T-helper 1 cell treated with Interleukin-12 subunit alpha and Interleukin-12 subunit beta and Interleukin-4 antibody, amounts not matched to agents 30 ng/mL and 1 ng/mL, for 36 hours (primary cell): Measurements from ENCODE around the gene SIAE. TPM values are rescaled to one million over a fixed set of nuclear protein-coding genes. Genes with fewer than 3 reads are reported as not detected.

ENCODE experiments used
- intact Hi-C: fragments of 100-400 bp; cut with micrococcal nuclease; formaldehyde crosslinking; loops from one replicate; pipeline ENCODE4 v1.15.1; 2024
- total RNA-seq: library from RNA; stranded (reverse); gene quantifications from 2 replicates; pipeline ENCODE4 v1.2.3, GENCODE V29; 2022

SIAE gene, protein sequence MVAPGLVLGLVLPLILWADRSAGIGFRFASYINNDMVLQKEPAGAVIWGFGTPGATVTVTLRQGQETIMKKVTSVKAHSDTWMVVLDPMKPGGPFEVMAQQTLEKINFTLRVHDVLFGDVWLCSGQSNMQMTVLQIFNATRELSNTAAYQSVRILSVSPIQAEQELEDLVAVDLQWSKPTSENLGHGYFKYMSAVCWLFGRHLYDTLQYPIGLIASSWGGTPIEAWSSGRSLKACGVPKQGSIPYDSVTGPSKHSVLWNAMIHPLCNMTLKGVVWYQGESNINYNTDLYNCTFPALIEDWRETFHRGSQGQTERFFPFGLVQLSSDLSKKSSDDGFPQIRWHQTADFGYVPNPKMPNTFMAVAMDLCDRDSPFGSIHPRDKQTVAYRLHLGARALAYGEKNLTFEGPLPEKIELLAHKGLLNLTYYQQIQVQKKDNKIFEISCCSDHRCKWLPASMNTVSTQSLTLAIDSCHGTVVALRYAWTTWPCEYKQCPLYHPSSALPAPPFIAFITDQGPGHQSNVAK
- total RNA-seq, result 5.9 and 6.2 TPM in 2 replicates

DNA sequence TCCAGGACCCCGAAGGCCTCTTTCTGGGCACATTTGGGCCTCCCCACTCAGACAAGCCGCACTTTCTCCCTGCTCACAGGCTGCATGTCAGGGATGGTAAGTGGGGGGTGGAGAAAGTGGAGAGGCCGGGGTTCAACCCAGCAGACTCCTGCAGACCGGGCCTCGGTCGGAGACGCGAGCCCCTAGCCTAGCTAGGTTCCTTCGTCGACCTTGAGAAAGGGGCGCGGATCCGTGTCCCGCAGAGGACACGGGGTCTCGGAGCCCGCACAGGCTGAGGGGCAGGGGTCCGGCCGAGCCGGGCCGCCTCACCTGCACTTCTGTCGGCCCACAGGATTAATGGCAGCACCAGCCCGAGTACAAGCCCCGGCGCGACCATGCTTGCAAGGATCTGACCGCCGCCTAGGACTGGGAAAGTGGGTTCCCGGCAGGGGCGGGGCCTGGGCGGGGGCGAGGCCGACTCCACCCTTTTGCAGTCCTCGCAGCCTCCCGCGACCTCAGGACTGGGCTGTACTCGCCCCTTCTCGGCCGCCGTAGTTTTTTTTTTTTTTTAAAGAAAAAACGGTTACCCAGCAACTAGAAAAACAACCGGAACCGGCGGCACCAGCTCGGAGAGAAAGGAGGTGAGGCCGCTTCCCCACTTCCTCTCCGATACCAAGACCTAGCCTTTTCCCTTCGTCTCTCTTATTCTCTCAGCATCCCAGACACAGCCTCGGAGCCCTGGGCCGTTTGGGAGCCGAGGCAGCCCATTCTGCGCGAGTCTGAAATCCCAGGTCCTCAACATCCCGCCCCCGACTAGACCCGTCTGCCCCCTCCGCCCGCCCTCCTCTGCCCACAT, at the start of gene SIAE, which contains the start of gene SPA17:
Gene SIAE, minus strand, starts transcription at position 407 of the 835 bp plus-strand sequence. Its CDS starts 31 bp downstream, at position 376.
Gene SPA17, plus strand, starts transcription at position 572 of the 835 bp plus-strand sequence. CDS start 1,361 bp downstream, outside the sequence.
- intact Hi-C loops, result loop anchor here (1.0 to 5.0 kb wide), 13 partner anchors 45 to 1214 kb away; partner anchors contain the start of genes CCDC15, EI24, HYLS1 and MSANTD2

DNA sequence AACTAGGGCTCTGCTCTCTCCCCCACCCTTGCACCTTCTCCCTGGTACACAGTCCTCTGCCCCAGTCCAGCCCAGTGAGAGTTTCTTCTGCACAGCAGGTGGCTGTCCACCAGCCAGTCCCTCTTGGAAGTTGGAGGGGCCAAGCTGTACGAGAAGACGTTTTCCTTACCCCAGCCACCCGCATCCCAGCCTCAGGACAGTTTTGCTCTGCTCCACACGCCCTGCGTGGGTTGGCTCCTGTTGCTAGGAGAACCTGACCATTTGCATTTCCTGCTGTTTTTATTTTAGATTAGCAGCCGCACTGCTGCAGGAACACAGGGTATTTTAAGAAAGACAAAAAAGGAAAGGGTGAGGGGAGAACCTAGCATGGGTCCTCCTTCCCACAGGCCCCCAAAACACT, 48.6 kb upstream of the SIAE start:
- intact Hi-C loops, result no loop called here

DNA sequence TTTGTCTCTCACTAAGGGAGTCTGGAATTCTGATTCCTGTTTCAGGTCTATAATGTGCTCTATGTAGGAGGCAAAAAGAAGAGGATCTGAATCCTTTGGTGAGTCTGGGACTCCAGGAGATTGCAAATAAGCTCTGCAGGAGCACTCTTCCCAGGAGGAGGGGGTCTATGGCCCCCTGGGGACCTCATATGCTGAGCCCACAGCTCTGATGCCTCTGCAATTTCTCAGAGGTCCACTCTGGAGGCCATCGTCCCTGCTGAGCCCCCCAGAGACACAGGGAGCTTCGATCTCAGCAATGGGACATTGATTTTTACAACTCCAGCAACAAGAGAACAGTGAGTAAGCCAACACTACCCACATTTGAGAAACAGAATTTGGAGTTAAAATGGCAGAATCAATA, 46.0 kb upstream of the SIAE start:
- intact Hi-C loops, result no loop called here

DNA sequence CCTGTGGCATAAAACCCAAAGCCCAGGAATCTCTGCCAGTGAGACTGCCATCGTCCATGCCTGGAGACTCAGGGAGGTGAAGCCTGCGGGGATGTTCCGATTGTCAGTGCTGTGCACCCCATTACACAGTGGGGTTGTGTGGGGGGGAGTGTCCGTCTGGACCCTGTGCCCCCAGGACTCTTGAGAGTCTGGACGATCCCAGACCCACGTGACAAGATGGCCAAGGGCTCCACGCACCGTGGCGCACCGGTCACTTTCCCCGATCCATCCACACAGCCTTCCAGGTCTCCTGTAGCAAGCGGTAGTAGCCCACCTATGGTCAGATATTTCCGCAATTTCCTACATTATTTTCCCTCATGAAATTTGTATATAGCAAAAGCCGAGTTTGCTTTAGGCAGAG, 45.3 kb upstream of the SIAE start:
- intact Hi-C loops, result loop anchor here (1.0 kb wide), 1 partner anchor 46 kb away; the partner anchor contains the start of genes SIAE and SPA17

DNA sequence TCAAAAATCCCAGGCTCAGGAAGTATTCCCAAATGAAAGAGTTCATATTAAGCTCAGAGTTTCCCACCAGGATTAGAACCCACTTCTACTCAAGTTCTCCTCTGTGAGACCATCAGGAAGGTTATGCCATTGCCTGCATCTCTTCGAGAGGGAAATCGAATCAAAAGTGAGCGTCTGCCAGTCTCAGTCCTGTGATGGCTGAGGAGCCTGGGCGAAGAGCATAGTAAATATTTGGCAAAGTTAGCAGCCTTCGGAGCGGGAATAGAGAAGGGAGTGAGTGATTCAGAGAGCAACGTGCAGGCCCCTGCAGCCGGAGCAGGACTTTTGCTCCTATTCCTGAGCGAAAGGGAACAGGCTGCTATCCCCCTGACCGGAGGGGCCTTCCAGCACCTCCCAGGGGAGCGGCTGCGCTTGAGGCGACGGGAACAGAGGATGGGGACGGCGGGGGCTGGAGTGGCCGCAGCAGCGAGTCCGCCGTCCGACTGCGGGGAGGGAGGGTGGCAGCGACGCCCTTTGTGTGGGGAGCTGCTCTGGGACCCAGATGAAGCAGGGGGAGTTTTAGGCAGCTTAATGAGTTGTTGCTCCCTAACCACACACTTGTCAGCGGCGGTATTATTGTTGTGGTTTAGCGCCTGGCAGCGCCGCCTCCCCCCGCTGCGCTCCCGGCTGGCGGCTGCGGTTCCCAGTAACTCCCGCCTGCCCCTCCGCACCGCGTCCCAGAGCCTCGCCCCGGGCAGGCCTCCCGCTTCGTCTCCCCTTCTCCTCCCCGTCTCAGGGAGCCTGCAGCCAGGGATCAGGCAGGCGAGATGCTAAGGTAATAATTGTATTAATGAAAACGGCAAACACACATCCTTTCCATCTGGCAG, 44.5 kb upstream of the SIAE start:
- intact Hi-C loops, result loop anchor here (1.0 kb wide), 1 partner anchor 45 kb away; the partner anchor contains the start of genes SIAE and SPA17

DNA sequence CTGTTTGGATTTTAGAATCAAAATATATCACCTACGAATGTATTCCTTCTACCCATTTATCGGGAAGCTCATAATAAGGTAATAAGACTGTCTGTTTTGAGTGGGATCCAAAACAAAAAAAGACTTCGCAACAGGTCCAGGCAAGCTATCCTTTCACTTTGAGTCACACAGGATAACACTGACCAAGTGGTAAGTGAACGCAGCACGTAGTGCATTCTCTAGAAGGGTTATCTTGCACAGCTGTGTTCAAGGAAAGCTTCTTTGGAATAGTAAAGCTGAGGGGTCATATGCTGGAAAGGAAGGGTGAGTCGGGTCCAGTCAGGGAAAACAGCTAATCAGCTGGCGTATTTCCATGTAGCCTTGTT, 43.9 kb upstream of the SIAE start:
- intact Hi-C loops, result no loop called here

DNA sequence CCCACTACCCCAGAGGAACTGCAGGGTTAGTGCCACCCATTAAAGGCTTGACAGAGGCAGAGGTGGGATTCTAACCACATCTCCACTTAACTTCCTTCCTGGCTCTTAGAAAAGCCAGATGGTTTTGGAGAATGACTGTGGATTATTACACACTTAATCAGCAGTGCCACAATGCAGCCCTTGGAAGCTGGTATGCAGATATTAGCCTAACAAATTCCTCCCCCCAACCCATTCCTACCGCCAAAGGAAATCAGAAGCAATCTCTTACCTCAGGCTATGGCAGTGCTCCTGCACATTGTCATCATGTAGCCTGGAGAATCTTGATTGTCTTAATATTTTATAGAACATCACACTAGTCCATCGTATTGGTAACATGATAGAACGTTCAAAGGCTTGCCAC, 43.1 kb upstream of the SIAE start:
- intact Hi-C loops, result no loop called here

DNA sequence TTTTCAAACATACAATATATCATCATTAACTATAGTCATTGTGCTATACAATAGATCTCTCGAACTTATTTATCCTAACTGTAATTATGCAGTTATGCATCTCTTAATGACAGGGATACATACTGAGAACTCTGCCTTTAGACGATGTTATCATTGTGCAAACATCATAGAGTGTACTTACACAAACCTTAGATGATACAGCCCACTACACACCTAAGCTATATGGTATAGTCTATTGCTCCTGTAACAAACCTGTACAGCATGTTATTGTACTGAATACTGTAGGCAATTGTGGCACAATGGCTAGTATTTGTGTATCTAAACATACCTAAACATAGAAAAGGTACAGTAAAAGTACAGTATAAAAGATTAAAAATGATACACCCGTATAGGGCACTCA, 38.9 kb upstream of the SIAE start:
- intact Hi-C loops, result no loop called here

DNA sequence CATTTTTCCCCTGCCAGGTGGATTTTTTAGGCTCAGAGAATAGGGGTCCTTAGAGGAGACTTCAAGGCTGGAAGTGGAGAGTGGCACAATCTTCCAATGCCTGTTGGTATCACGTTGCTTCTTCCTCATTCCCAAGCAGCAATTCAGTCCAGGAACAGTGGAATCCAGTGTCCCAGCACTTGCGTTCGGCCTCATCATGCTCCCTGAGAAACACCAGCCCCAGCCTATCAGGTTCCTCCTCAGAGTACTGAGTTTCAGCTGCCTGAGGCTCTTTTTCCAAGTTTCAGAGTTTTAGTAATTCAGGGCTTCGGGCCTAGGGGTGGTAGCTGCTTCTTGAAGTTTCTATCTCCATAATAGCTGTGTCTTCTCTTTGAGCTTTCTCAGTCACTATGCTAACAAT, 34.3 kb upstream of the SIAE start:
- intact Hi-C loops, result no loop called here

DNA sequence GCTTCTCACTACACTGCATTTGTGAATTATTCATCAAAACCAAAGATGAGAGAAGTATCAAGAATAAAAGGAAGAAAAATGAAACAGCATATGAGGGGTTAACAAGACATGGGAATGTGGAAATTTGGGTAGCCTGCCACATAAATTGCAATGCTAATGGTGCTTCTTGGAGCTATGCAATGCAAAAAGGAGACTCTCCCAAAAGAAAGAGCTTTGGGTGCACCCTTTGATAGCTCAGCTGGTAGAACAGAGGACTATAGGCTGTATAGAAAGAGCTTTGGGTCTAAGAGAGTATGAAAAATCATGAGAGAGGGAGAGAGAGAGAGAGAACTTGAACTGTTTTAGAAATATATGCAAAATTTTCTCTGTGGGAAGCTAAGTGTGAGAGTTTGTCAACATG, 26.5 kb upstream of the SIAE start:
- intact Hi-C loops, result no loop called here

DNA sequence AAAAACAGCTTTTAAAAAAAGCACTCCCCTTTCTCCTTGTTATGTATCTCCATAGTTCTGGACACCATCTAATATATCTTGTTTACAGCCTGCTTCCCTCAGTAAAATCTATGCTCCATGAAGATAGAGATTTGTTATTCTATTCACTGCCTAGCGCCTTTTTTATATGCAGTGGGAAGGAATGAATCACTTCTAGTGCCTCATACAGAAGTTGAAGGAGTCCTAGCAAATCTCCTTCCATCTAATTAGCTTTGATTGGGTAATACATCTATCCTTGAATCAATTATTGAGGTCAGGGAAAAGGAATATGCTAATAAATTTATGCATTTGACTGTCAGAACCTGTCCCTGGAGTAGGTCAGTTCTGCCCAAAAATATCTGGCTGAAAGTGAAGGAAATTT, 26.0 kb upstream of the SIAE start:
- intact Hi-C loops, result no loop called here

DNA sequence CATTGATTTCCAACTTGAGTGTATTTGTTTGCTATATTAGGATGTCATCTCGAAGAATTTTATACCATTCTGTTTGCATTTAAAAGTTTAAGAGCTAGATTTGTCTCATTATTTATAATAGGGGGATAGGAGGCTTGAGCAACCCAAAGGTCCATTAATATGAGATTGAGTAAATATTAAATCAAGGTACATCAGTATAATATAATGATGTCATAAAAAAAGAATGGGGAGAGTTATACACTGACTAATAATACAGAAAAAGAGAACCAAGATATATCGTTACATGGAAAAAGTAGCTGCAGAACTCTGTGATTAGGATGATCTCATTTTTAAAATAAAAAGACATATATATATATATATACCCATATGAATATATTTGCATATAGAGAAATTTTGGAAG, 19.6 kb upstream of the SIAE start:
- intact Hi-C loops, result no loop called here

DNA sequence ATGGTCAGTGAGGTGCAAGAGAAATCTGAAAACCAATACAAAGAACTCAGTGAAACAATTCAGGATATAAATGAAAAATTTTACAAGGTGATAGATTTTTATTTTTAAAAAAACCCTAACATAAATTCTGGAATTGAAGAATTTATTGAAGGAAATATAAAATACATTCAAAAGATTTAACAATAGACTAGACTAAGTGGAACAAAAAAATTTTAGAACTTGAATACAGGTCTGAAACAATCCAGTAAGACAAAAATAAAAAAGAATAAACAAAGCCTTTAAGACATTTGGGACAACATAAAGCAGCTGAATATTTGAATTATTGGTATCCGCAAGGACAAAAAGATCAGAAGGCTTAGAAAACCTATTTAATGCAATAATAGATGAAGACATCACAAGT, 8.9 kb upstream of the SIAE start:
- intact Hi-C loops, result no loop called here

DNA sequence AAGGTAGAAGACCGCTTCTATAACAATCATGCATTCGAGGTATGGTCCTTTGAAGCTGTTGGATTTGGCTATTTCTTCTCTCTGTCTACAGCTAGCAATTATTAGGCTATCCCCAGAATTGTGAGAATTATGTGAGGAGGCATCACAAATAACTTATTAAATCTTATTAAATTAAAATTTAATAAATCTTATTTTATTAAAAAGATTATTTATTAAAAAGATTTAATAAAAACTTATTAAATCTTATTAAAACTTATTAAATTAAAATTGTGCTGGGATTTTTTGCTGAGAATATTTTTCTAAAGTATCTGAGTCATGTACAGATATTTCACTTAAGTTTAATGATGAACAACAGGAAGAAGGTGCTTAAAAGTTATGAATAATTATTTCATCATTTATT, 7.9 kb upstream of the SIAE start:
- intact Hi-C loops, result no loop called here

DNA sequence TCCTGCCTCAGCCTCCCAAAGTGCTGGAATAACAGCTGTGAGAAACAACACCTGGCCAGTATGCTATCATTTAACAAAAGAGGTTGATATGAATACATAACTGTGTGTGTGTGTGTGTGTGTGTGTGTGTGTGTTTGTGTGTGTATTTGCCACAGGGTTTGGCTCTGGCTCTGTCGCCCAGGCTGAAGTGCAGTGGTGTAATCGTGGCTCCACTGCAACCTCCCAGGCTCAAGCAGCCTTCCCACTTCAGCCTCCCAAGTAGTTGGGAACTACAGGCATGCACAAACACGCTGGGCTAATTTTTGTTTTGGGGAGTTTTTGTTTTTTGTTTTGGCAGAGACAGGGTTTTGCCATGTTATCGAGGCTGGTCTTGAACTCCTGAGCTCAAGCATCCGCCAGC, 4.9 kb upstream of the SIAE start:
- intact Hi-C loops, result loop anchor here (5.0 kb wide), 1 partner anchor 834 kb away; no protein-coding TSS in a partner anchor

DNA sequence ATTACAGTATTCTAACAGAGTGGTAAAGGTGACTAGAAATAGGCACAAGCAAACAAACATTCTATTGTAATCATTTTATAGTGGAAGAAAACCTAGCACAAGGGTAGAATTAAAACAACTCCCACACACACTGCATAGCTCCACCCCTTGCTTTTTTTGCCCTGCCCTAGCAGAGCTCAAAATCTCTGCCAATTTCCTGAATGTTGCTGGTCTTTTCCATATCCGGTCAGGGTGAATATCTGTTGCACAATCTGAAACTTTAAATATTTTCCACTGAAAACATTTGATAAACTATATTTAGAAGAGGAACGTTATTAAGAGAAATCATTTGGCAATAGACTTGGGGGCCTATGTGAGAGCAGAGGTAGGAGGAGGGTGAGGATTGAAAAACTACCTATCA, 2.8 kb upstream of the SIAE start:
- intact Hi-C loops, result loop anchor here (5.0 kb wide), 1 partner anchor 836 kb away; no protein-coding TSS in a partner anchor

DNA sequence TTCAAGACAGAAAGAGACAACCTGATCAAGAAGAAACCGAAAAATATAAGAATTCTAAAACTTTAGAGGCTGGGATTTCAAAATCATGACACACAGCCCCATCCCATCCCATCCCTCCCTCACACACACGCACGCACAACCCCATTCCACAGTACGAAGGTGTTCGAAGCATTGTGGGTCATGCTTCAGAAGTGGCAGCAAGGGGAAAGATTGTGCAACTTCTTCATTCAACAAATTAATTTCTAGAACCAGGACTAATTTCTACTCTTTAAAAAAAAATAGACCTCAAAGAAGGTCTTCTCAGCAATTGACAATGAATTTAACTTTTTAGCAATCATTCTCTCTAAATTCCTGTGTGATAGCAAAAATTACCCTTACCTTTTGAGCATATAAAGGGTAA, 1.0 kb upstream of the SIAE start:
- intact Hi-C loops, result loop anchor here (5.0 kb wide), 1 partner anchor 918 kb away; the partner anchor contains the start of gene STT3A

DNA sequence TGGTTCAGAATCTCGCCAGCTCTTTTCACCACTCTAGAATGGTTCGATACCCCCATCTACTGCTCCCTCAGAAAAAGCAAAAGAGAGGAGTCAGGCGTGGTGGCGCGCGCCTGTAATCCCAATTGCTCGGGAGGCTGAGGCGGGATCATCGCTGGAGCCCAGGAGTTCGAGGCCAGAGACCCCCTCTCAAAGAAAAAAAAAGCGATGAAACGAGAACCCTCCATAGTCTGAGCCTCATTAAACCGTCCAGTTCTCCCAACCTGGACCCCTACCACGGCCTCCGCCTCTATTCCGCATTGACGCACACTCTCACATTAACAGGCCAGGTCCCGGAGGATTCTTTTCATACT, 604 bp upstream of the SIAE start:
- intact Hi-C loops, result loop anchor here (5.0 kb wide), 1 partner anchor 918 kb away; the partner anchor contains the start of gene STT3A

DNA sequence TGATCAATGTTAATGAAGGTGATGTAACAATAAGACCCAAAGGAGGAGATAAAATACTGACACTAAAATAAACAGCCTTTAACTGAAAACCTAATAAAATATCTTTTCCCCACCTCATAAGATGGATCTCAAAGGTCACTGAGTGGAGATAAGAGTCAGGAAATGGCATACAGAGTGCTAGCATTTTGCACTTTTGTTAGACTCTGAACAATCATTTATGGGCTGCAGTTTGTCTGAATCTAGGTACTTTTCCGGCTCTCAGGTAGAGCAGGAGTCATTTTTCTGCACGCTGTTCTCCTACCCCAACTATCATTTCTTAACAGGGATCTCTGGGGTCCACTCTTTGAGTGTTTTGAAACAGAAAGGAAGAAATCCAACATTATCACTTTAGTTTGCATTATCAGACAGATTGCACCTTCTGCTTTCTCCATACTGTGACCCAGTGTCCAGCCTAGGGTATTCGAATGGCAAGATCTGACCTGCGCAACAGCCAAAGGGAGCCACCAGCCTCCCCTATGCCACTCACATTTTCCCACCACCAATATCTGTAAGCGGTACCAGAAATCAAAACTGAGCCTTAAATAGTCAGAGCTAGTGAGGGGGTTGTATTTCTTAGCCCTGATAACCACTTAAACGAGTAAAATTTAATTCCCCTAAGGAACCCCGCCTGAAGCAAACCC, 863 bp downstream of the SIAE start:
- intact Hi-C loops, result loop anchor here (1.0 to 5.0 kb wide), 13 partner anchors 46 to 1215 kb away; partner anchors contain the start of genes CCDC15, EI24, HYLS1 and MSANTD2

DNA sequence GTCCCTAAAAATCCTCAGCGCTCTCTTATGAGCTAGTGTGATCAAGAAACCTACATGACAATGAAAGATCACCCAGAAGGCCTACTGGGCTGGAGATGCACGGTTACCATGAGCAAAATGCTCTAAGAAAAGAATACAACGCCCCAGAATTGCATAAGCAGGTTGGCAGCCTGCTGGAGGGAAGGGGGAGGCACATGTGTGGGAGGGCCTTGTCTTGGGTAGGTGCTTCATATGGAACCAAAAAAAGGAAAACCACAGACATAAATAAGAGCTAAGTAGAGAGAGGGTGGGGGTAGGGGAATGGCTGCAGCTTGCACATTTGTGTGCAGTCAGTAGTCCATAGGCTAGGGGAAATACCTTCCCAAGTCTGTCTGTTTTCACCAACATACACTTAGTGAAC, 2.8 kb downstream of the SIAE start:
- intact Hi-C loops, result loop anchor here (5.0 kb wide), 1 partner anchor 922 kb away; the partner anchor contains the start of gene STT3A
